CD4-positive, alpha-beta T cell treated with Interleukin-21 for 1 hour (primary cell): ENCODE measurements around the gene SLC1A1.

ENCODE experiments used
- DNase-seq: peaks from one replicate; pipeline ENCODE4 v3.0.0-alpha.2; 2020

Gene SLC1A1

DNA sequence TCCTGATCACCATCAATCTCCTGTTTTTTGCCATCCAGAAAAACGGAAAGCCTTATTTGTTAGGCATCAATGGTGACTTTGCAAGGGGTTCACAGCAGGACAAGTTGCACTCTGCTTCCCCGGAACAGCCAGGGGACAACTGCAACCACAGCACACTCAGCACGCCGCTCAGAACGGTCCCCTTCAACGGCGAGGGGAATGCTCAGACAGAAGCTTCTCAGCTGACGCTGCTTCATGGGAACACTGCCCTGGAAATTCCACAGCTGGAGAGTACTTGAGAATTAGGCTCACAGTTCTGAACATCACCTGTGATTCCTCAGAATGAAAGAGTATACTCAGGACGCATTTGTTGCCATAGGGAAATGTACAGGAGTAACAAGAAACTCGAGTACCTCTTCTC lies 131.7 kb downstream of the SLC1A1 start:
- no peak for DNase-seq

DNA sequence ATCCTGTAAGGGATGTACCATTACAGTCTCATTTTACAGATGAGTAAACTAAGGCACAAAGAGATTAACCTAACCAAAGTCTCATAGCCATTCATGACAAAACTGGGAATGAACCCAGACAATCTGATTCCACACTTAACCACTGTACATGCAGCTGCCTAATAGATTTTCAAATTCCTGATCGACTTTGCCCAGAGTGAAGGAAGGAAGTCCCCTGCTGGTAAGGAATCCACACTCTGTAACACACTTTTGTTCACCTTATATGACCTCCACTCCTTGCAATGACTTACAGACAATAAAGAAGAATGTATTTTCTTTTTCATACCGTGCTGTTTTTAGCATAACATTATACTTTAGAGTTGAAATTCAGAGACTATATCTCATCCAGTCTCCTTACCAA lies 140.6 kb downstream of the SLC1A1 start:
- DNase-seq = no peak
